ENCODE data around the gene MRPL52. TPM values are rescaled to one million over a fixed set of nuclear protein-coding genes. Genes with fewer than 3 reads are reported as not detected.

The MRPL52 gene
- total and polyA plus RNA-seq, 2 of the 13 experiments (the other 11 are each of a cell fraction or from before 2014, with no cell fraction given): 118 to 329 TPM

- 0 out of 2 replicates have a peak, but pooled peaks have one; percentile 4 for TF ChIP-seq ZNF710 (CRISPR knock-in tag; IDR thresholded peaks at IDR 0.05; ENCODE audit: borderline replicate concordance)
- TF ChIP-seq AGO2 (optimal IDR thresholded peaks at IDR 0.05; ENCODE audit: low read depth, low read length): no peak
- TF ChIP-seq HOXA9 (CRISPR knock-in tag; IDR thresholded peaks at IDR 0.05; ENCODE audit: borderline replicate concordance): 0 out of 2 replicates have a peak, but pooled peaks have one; percentile 28
- TF ChIP-seq ZBTB8A (CRISPR knock-in tag; IDR thresholded peaks at IDR 0.05; ENCODE audit: borderline replicate concordance, low read depth): no peak
- TF ChIP-seq ZNF781 (CRISPR knock-in tag; IDR thresholded peaks at IDR 0.05; ENCODE audit: borderline replicate concordance, not compliant biosample characterization): peak; percentile 6
- 0 out of 2 replicates have a peak, but pooled peaks have one; percentile 60 for TF ChIP-seq ZC3H13 (CRISPR knock-in tag; IDR thresholded peaks at IDR 0.05)
- TF ChIP-seq CBX5 (CRISPR knock-in tag; IDR thresholded peaks at IDR 0.05; ENCODE audit: borderline replicate concordance): 0 out of 2 replicates have a peak, but pooled peaks have one; percentile 53
- 0 out of 2 replicates have a peak, but pooled peaks have one; percentile 6 for TF ChIP-seq ZBTB3 (CRISPR knock-in tag; IDR thresholded peaks at IDR 0.05; ENCODE audit: borderline replicate concordance, low read depth)
- TF ChIP-seq HNF1B (CRISPR knock-in tag; IDR thresholded peaks at IDR 0.05): 0 out of 2 replicates have a peak, but pooled peaks have one; percentile 0
- peak; percentile 54; the same call in 1 of the 2 replicates for TF ChIP-seq SOX13 (IDR thresholded peaks at IDR 0.05)
- TF ChIP-seq SOX13 (CRISPR knock-in tag; conservative IDR thresholded peaks at IDR 0.05 in 1 of 2, IDR thresholded peaks at IDR 0.05 in 1 of 2): no peak
- peak; percentile 18; the same call in 1 of the 2 replicates for TF ChIP-seq BORCS8-MEF2B (CRISPR knock-in tag; IDR thresholded peaks at IDR 0.05)
- TF ChIP-seq ZNF746 (CRISPR knock-in tag; IDR thresholded peaks at IDR 0.05): 0 out of 2 replicates have a peak, but pooled peaks have one; percentile 28
- TF ChIP-seq ZNF225 (CRISPR knock-in tag; IDR thresholded peaks at IDR 0.05): peak; percentile 63; the same call in 1 of the 2 replicates
- TF ChIP-seq U2AF1 (optimal IDR thresholded peaks at IDR 0.05; ENCODE audit: low read depth, low read length): peak; percentile 26
- TF ChIP-seq ZNF331 (CRISPR knock-in tag; IDR thresholded peaks at IDR 0.05): 0 out of 2 replicates have a peak, but pooled peaks have one; percentile 8
- TF ChIP-seq IKZF1 (IDR thresholded peaks at IDR 0.05): no peak
- 0 out of 2 replicates have a peak, but pooled peaks have one; percentile 67 for TF ChIP-seq REL (CRISPR knock-in tag; conservative IDR thresholded peaks at IDR 0.05)
- TF ChIP-seq MED13 (CRISPR knock-in tag; IDR thresholded peaks at IDR 0.05): no peak
- 0 out of 2 replicates have a peak, but pooled peaks have one; percentile 30 for TF ChIP-seq ZNF451 (CRISPR knock-in tag; IDR thresholded peaks at IDR 0.05)
Measured at GRCh38 chr14:22872833-22873520, 43.3 kb downstream of the MRPL52 start (continued).

Measured in HepG2 (cell line).